Cardiac septum (tissue), 1 donor: ENCODE measurements around the gene C10orf67. TPM values are rescaled to one million over a fixed set of nuclear protein-coding genes. Genes with fewer than 3 reads are reported as not detected.
"Not testable (repeated sequence)": the region's sequence is repeated elsewhere in the genome, so short reads cannot be mapped to it uniquely, and the experiment has no call there.

Experiments used
- DNase-seq: peaks from one replicate; pipeline ENCODE4 v3.0.0-alpha.2; 2020; ENCODE audit warnings: low spot score
- intact Hi-C: fragments of 100-400 bp; cut with DNase I; formaldehyde crosslinking; loops from one replicate; pipeline ENCODE4 v1.14.0; 2022
- total RNA-seq: library from RNA; stranded (reverse); fragmentation: NEBNext Ultra II Directional; extraction: Animal tissue kit (Norgen Biotek cat#: 25700); gene quantifications from one replicate; pipeline ENCODE4 v1.2.1, GENCODE V29; 2021
- donor health status: DM: no; HTN: no; CAD: no.

C10orf67 gene
- total RNA-seq, 1 donor from 2014 or later: 0.35 TPM

GRCh38 chr10:23284674-23285335, 59.8 kb downstream of the C10orf67 start:
- DNase-seq: no peak
- intact Hi-C loops: no loop called here

- DNase-seq: no peak
- intact Hi-C loops: no loop called here
Measured at GRCh38 chr10:23284155-23284554, 60.4 kb downstream of the C10orf67 start.

- intact Hi-C loops: no loop called here
- DNase-seq: no peak
Measured at GRCh38 chr10:23283680-23284079, 60.9 kb downstream of the C10orf67 start.

- intact Hi-C loops: no loop called here
- no peak for DNase-seq
Measured at GRCh38 chr10:23281044-23281433, 63.6 kb downstream of the C10orf67 start.

DNA sequence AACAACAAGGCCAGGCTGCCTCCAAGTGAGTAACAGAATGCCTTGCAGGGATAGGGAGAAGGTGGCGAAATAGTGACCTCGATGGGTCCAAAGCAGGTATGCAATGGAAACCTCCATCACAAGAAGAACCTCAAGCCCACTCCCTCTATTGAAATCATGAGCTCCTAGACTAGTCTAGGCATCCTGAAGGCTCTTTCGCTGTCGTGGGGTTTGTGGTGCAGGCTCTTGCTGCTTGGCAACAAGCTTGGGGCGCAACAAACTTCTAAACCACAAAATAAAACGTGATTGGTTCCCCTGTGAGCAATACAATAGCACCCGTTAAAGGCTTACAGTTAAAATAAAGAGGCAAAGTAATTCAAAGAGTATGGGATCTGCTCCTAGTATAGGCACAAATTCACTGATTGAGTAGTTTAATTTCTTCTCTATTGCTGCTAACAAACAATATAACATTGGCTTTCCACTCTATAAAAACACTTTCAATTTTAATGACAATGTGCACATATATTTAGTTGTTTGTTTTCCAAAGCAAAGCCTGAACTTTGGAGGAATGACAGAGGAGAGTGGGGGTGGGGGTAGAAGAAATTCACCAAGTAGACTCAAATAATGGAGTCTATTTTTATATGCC, 64.1 kb downstream of the C10orf67 start:
- no peak for DNase-seq
- intact Hi-C loops: no loop called here

- intact Hi-C loops: no loop called here
- no peak for DNase-seq
Measured at GRCh38 chr10:23275355-23275754, 69.2 kb downstream of the C10orf67 start.

DNA sequence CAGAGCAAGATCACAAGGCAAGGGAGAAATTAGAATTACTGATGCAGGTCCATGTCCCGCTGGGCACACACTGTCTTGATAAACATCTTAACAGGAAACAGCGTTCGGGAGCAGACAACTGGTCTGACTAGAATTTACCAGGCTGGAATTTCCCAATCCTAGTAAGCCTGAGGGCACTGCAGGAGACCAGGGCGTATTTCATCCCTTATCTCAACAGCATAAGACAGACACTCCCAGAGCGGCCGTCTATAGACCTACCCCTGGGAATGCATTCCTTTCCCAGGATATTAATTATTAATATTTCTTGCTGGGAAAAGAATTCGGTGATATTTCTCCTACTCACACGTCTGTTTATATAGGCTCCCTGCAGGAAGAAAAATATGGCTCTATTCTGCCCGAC, 70.4 kb downstream of the C10orf67 start:
- intact Hi-C loops, DNase-seq: not testable (repeated sequence)

DNA sequence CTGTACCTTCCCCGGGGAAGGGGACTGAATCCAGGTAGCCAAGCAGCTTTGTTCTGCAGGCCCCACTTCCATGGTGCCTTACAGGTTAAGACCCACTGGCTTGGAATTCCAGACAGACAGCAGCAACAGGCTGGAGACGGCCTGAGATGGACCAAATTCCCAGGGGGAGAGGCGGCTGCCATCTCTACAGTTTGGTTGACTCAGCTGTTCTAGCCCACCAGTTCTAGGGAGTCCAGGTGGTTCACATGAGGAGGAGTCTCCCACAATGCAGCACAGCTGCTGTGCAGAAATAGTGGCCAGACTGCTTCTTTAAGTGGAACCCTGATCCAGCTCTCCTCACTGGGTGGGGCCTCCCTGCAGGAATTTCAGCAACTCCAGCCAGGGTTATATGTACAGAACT, 74.1 kb downstream of the C10orf67 start:
- DNase-seq: no peak
- intact Hi-C loops: no loop called here

DNA sequence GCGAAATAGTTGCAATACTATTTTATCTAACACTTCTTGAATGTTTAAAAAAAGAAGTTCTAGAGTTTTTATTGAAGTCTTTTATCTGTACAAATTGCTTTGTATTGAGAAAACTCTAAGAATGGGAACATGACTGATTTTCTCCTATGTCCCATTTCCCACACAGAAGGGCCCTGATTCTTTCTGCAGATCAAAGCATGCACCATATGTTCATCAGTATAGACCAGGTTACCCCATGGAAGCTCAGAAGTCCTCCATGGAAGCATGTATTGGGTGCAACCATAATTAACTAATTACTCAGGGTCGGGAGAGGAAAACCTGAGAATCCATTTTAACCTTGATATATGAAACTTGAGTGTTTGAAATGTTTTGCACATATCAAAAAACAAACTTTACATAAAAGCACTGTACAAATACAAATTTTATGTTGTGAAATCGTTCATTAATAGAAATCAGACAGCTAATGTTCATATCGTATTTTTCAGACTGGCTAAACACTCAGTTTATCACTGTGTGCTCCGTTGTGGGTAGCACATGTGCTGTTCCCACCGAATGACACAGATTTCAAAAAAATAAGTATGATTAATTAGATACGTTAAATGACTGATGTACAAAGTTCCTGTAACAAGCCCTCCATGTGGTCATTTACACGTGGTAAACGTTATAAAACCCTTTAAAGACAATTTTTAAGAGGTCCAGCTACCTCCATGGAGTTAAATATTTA, 81.0 kb downstream of the C10orf67 start:
- no peak for DNase-seq
- intact Hi-C loops: no loop called here

GRCh38 chr10:23262928-23263327, 81.7 kb downstream of the C10orf67 start:
- intact Hi-C loops: no loop called here

DNA sequence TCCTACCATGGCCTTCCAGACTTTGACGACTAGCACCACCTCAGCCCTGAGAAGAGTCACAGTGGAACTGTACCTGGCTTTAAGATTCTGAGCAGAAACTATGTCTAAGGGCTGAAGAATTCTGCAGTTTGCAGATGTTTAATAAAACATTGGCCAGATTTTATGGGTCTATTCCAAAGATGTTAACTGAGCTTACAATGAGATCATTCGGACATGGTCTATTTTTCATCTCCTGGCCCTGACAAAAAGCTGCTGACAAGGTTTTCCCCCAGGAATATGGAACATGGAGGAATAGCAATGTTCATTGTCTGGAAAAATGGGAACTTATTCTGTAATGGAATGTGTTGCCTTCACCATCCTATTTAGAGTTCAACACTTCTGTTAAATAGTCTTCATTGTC, 86.1 kb downstream of the C10orf67 start:
- intact Hi-C loops: no loop called here
- no peak for DNase-seq

More at GRCh38 chr10:23262928-23263327, 81.7 kb downstream of the C10orf67 start:
- DNase-seq: no peak

DNA sequence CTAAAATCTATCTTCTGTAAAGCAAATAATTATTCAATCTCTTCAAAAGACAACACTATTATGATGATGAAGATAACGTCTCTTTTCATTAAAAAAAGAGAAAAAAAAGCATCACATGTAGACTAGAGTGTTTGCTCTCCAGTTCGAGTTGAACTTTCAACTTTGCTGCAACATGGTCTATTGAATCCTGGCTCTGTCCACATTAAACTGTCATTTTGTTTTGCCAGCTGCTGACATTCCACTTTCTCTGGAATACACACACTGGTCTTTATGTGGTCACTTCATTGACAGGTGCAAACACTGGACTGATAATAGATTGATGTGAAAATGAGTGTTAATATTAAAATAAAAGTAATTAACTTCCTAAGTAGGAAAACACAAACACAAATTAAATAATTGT, 90.8 kb downstream of the C10orf67 start:
- DNase-seq: no peak
- intact Hi-C loops: no loop called here

- intact Hi-C loops, DNase-seq: not testable (repeated sequence)
Measured at GRCh38 chr10:23252859-23253258, 91.7 kb downstream of the C10orf67 start.

- DNase-seq, intact Hi-C loops: not testable (repeated sequence)
Measured at GRCh38 chr10:23241779-23242178, 102.8 kb downstream of the C10orf67 start.

DNA sequence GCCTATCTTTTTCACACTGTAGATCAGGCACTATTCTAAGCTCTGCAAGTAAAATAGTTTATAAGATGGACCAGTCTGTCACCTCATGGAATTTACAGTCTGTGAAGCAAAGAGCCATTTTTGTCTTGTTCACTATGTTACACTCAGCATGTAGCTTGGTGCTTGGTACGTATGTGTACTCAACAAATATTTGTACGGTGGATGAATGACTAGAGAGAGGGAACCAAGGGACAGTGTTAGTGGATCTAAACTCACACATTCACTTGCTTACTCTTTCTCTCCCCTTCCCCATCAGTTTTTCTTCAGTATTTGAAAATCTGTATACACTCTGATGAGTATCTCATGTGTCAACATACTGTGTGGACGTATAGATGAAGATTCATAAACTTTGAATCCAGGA, 106.6 kb downstream of the C10orf67 start:
- DNase-seq: no peak
- intact Hi-C loops: no loop called here

DNA sequence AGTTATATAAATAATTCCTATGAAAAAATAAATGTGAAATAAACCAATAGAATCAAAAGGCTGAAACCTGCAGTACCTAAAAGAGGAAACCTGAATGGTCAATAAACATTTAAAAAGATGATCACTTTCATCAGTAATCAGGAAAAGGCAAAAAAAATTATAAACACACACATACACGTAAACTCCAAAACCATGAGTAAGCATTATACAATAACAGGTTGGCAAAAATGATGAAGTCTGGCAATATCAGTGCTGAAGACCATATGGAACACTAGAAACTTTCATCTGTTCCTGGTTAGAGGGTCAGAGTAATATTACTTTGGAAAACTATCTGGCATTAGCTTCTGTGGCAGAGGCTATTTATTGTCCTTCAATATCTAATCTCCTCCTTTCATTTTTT, 114.0 kb downstream of the C10orf67 start:
- intact Hi-C loops: no loop called here
- no peak for DNase-seq

- intact Hi-C loops: no loop called here
- no peak for DNase-seq
Measured at GRCh38 chr10:23217471-23217870, 127.1 kb downstream of the C10orf67 start.

- no peak for DNase-seq
- intact Hi-C loops: no loop called here
Measured at GRCh38 chr10:23205972-23206642, 138.5 kb downstream of the C10orf67 start.

GRCh38 chr10:23204773-23205172, 139.8 kb downstream of the C10orf67 start:
- intact Hi-C loops: no loop called here
- no peak for DNase-seq
